K562 (cell line): ENCODE results near the gene ARID3B. TPM values are rescaled to one million over a fixed set of nuclear protein-coding genes. Genes with fewer than 3 reads are reported as not detected.

Source experiments
- CBFB ChIP-seq: sonication (generic); formaldehyde crosslinking; IDR thresholded peaks from 2 replicates; pipeline ENCODE4 v1.4.0; 2020; ENCODE audit warnings: mild to moderate bottlenecking, missing genetic modification reagents
- FOXP1 ChIP-seq: sonication (generic); formaldehyde crosslinking; IDR thresholded peaks from 2 replicates; pipeline ENCODE4 v1.8.0; 2022; ENCODE audit warnings: mild to moderate bottlenecking, missing genetic modification reagents
- GATAD2A ChIP-seq: fragments of 450-650 bp; IDR thresholded peaks from 2 replicates; pipeline ENCODE4 v1.6.1; 2017
- KDM5B ChIP-seq: fragments of 200-600 bp; sonication (generic); IDR thresholded peaks from 2 replicates; pipeline ENCODE4 v1.6.1; 2012; ENCODE audit warnings: low read depth, mild to moderate bottlenecking, moderate library complexity, low read length, control low read depth, inconsistent platforms; ENCODE audit not compliant: insufficient replicate concordance
- LARP7 ChIP-seq: fragments of 450-650 bp; IDR thresholded peaks from 2 replicates; pipeline ENCODE4 v1.6.1; 2016
- MLLT1 ChIP-seq, 2 experiments: fragments of 450-650 bp; IDR thresholded peaks; 2 replicates each; pipeline ENCODE4 v1.6.1; 2016
- NFIX ChIP-seq: fragments of 250-450 bp; sonication (Bioruptor Pico); IDR thresholded peaks from 2 replicates; pipeline ENCODE4 v1.4.0; 2020; ENCODE audit warnings: low read depth, mild to moderate bottlenecking, moderate library complexity
- PCBP1 ChIP-seq: fragments of 200-400 bp; formaldehyde crosslinking; IDR thresholded peaks from 2 replicates; pipeline ENCODE4 v1.6.1; 2018; ENCODE audit warnings: mild to moderate bottlenecking, low read depth, low read length; ENCODE audit not compliant: poor library complexity, severe bottlenecking
- PHTF2 ChIP-seq: fragments of 250-450 bp; sonication (Bioruptor Pico); IDR thresholded peaks from 2 replicates; pipeline ENCODE4 v1.5.0; 2021; ENCODE audit warnings: mild to moderate bottlenecking
- PTBP1 ChIP-seq: fragments of 200-400 bp; formaldehyde crosslinking; IDR thresholded peaks from 2 replicates; pipeline ENCODE4 v1.6.1; 2017; ENCODE audit warnings: low read depth, low read length
- STAT6 ChIP-seq: sonication (generic); formaldehyde crosslinking; IDR thresholded peaks from 2 replicates; pipeline ENCODE4 v1.8.1; 2023; ENCODE audit warnings: mild to moderate bottlenecking, missing genetic modification reagents
- TAF1 ChIP-seq: IDR thresholded peaks from 2 replicates; pipeline ENCODE4 v1.6.1; 2011; ENCODE audit warnings: mild to moderate bottlenecking, low read length, moderate library complexity; ENCODE audit not compliant: insufficient read depth, control insufficient read depth, severe bottlenecking; ENCODE audit errors: extremely low read depth
- TAL1 ChIP-seq: fragments of 450-650 bp; IDR thresholded peaks from 2 replicates; pipeline ENCODE4 v1.6.1; 2016; ENCODE audit warnings: mild to moderate bottlenecking
- TEAD1 ChIP-seq, 2 experiments: fragments of 450-650 bp in 1 of 2; sonication (generic) in 1 of 2; formaldehyde crosslinking; IDR thresholded peaks; 2 replicates each; pipeline versions ENCODE4 v1.4.0 to v1.8.0; 2020 to 2022; ENCODE audit warnings: mild to moderate bottlenecking in 2 of 2, missing genetic modification reagents in 1 of 2
- TRIM25 ChIP-seq: fragments of 450-650 bp; IDR thresholded peaks from 2 replicates; pipeline ENCODE4 v1.7.0; 2016; ENCODE audit warnings: borderline replicate concordance
- USF1 ChIP-seq: sonication (generic); formaldehyde crosslinking; IDR thresholded peaks from 2 replicates; pipeline ENCODE4 v1.9.0; 2022; ENCODE audit warnings: mild to moderate bottlenecking, missing genetic modification reagents
- ZC3H4 ChIP-seq: sonication (generic); formaldehyde crosslinking; IDR thresholded peaks from 2 replicates; pipeline ENCODE4 v1.9.0; 2021; ENCODE audit warnings: missing genetic modification reagents, borderline replicate concordance
- ZNF589 ChIP-seq: fragments of 200-800 bp; sonication (Bioruptor generic); IDR thresholded peaks from 2 replicates; pipeline ENCODE4 v1.6.1; 2016; ENCODE audit warnings: low read depth, missing genetic modification characterization, missing compliant biosample characterization
- polyA plus RNA-seq, 8 experiments: library from polyadenylated mRNA; depleted of rRNA in 4 of 8; stranded (reverse) in 5 of 8; unstranded in 3 of 8; fragments of >200 nt; fragmentation: Nextera tagmentation in 2 of 8; fragmentation: Illumina TruSeq in 1 of 8; extraction: Ambion mirVana in 2 of 8; extraction: Trizol in 1 of 8; gene quantifications; 2 replicates each; pipeline versions ENCODE4 v1.2.1 to v1.2.3, GENCODE V29; 2011 to 2014; ENCODE audit warnings: inconsistent platforms in 1 of 8, missing spikeins in 1 of 8
- total RNA-seq, 7 experiments: library from RNA; depleted of rRNA in 6 of 7; stranded (reverse); fragments of >200 nt in 6 of 7; fragmentation: Illumina TruSeq in 2 of 7; extraction: Trizol in 2 of 7; gene quantifications; 2 replicates each; pipeline versions ENCODE4 v1.2.1 to v1.2.3, GENCODE V29; 2011 to 2021; ENCODE audit warnings: low replicate concordance in 1 of 7

ARID3B gene
- total and polyA plus RNA-seq, 9 of the 15 experiments (the other 6 are each of a cell fraction or from before 2014, with no cell fraction given), result 0.32 to 15.1 (median 7.1) TPM

- TF ChIP-seq TRIM25, result no peak
- no peak for TF ChIP-seq MLLT1 (IDR thresholded peaks at IDR 0.05)
- no peak for TF ChIP-seq FOXP1 (CRISPR knock-in tag)
- peak; percentile 92 for TF ChIP-seq PTBP1
- TF ChIP-seq ZC3H4, result peak; percentile 2; the same call in 1 of the 2 replicates
- no peak for TF ChIP-seq LARP7
- TF ChIP-seq PCBP1, result peak; percentile 7
- TF ChIP-seq GATAD2A, result 0 out of 2 replicates have a peak, but pooled peaks have one; percentile 17
- TF ChIP-seq NFIX (CRISPR knock-in tag), result no peak
- TF ChIP-seq PHTF2, result no peak
- 0 out of 2 replicates have a peak, but pooled peaks have one; percentile 12 for TF ChIP-seq CBFB (CRISPR knock-in tag)
- 0 out of 2 replicates have a peak, but pooled peaks have one; percentile 9 for TF ChIP-seq TAL1
- TF ChIP-seq TEAD1 (CRISPR knock-in tag; IDR thresholded peaks at IDR 0.05), result no peak; a peak in 1 of 4 replicates
- TF ChIP-seq STAT6, result no peak; the same call in 1 of the 2 replicates
- TF ChIP-seq TAF1, result peak; percentile 36
- 0 out of 2 replicates have a peak, but pooled peaks have one; percentile 13 for TF ChIP-seq ZNF589
- TF ChIP-seq USF1 (CRISPR knock-in tag), result no peak
- TF ChIP-seq KDM5B, result no peak
These were observed 73.9 kb downstream of the ARID3B start (continued) for GRCh38 chr15:74614744-74615507.
